Right atrium auricular region (tissue), 2 donors: ENCODE data around the gene CEP85. TPM values are rescaled to one million over a fixed set of nuclear protein-coding genes. Genes with fewer than 3 reads are reported as not detected.

Source experiments
- DNase-seq: peaks from one replicate; pipeline ENCODE4 v3.0.0-alpha.2; 2019; ENCODE audit warnings: low spot score
- H3K27ac ChIP-seq, 2 donors: fragments of 200-600 bp; sonication (generic); 1 replicate in 1 of 2; 2 replicates in 1 of 2; pipeline ENCODE4 v1.5.1; 2016 to 2019
- H3K27me3 ChIP-seq, 2 donors: fragments of 200-600 bp; sonication (generic); one replicate each; pipeline versions ENCODE4 v1.5.1 to v1.6.0; 2017 to 2019
- H3K36me3 ChIP-seq: fragments of 200-600 bp; sonication (generic); one replicate; pipeline ENCODE4 v1.5.1; 2016
- H3K4me1 ChIP-seq, 2 donors: fragments of 200-600 bp; sonication (generic); one replicate each; pipeline versions ENCODE4 v1.5.1 to v1.6.0; 2017 to 2019
- H3K4me3 ChIP-seq, 2 donors: fragments of 200-600 bp; sonication (generic); 1 replicate in 1 of 2; 2 replicates in 1 of 2; pipeline ENCODE4 v1.5.1; 2017 to 2019; ENCODE audit warnings: mild to moderate bottlenecking in 1 of 2, moderate library complexity in 1 of 2
- H3K9me3 ChIP-seq, 2 donors: fragments of 200-600 bp; sonication (generic); one replicate each; pipeline ENCODE4 v1.5.1; 2019
- total RNA-seq, 2 donors: library from RNA; depleted of rRNA; stranded (reverse); fragments of >200 nt; gene quantifications; one replicate each; pipeline ENCODE4 v1.1.0, GENCODE V29; 2016
- TF ChIP-seq, protein P1 (sequence below), 2 donors: fragments of 200-600 bp; sonication (generic); IDR thresholded peaks; one replicate each; pipeline ENCODE4 v1.5.1; 2019; ENCODE audit warnings: antibody characterized with exemption in 2 of 2

CEP85 gene
- total RNA-seq, 2 donors from 2014 or later: 31.2 to 104 TPM

DNA sequence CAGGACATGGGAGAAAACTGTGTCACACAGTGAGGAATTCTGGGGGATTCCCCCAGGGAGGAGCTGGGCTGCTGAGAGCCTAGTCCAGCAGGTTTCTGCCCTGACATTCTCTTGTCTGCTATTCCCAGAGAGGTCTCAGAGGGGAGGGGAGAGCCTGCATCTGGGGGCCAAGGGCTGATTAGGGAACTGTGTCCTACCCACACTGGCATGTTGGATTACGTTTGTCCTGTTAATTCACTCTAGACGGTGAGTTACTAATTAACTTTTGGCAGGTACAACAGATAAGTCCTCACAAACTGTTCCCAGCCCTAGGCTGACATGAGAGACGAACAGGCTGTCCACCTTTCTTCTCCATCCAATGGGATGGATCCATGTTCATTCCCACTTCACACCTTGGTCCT is 43.3 kb downstream of the CEP85 start:
- TF ChIP-seq, protein P1, sequence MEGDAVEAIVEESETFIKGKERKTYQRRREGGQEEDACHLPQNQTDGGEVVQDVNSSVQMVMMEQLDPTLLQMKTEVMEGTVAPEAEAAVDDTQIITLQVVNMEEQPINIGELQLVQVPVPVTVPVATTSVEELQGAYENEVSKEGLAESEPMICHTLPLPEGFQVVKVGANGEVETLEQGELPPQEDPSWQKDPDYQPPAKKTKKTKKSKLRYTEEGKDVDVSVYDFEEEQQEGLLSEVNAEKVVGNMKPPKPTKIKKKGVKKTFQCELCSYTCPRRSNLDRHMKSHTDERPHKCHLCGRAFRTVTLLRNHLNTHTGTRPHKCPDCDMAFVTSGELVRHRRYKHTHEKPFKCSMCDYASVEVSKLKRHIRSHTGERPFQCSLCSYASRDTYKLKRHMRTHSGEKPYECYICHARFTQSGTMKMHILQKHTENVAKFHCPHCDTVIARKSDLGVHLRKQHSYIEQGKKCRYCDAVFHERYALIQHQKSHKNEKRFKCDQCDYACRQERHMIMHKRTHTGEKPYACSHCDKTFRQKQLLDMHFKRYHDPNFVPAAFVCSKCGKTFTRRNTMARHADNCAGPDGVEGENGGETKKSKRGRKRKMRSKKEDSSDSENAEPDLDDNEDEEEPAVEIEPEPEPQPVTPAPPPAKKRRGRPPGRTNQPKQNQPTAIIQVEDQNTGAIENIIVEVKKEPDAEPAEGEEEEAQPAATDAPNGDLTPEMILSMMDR (IDR thresholded peaks at IDR 0.05): no peak
- H3K4me1 ChIP-seq: peaks cover 0 to 77% of the 10 kb centered on the region in 2 donors
- H3K27ac ChIP-seq: peak overlapping the region; percentile 93 to 97
- no peaks in the 10 kb centered on the region for H3K9me3 ChIP-seq
- H3K4me3 ChIP-seq: no peak overlapping the region
- H3K27me3 ChIP-seq: no peaks in the 10 kb centered on the region
- H3K36me3 ChIP-seq: peaks cover 24% of the 10 kb centered on the region
- DNase-seq: no peak

DNA sequence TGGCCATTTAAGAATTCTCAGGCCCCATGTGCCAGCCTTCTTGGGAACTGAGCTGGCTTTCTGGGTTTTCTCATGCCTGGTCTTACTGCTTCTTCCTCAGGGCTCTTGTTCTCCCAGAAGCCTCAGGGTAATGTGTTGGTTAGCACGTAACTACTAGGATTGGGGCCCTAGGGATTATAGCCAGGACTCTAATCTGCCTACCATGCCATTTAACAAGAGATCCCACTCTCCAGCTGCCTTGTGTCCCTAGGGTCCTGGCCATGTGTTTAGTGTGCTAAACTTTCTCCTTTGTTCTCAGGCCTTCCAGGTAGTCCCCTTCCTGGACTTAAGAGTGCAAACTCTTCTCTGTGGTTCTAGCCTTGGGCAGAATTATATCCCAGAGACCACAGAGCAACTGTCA is 43.7 kb downstream of the CEP85 start:
- DNase-seq: no peak
- peaks cover 0 to 82% of the 10 kb centered on the region in 2 donors for H3K4me1 ChIP-seq
- no peaks in the 10 kb centered on the region for H3K27me3 ChIP-seq
- no peaks in the 10 kb centered on the region for H3K9me3 ChIP-seq
- peaks cover 24% of the 10 kb centered on the region for H3K36me3 ChIP-seq
- TF ChIP-seq, protein P1 (IDR thresholded peaks at IDR 0.05): no peak
- H3K27ac ChIP-seq: peak overlapping the region; percentile 93 to 97
- no peak overlapping the region for H3K4me3 ChIP-seq

DNA sequence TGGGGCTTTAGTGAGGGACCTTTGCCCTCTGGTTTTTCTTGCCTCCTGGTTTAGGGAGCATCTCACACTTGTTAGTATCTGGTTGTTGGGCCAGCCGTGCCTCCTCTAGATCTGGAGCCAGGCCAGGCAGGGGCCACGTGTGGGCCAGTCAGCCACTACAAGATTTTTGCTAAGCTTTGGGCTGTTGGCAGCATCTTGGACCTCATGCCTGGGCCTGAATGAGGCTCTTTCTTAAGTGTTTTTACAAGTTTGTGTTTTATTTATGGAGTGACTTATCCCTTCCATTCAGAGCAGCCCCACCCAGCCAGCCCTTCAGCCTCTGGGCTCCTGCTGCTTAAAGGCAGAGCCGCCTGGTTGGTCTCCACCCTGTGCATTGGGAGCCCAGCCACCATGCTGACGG is 44.3 kb downstream of the CEP85 start:
- Histone ChIP-seq H3K36me3 (peaks cover 24% of the 10 kb centered on the region), H3K4me1 (peaks cover 0 to 87% of the 10 kb centered on the region in 2 donors), H3K27me3 (no peaks in the 10 kb centered on the region), H3K27ac (peak overlapping the region; percentile 93 to 97), H3K9me3 (no peaks in the 10 kb centered on the region), H3K4me3 (no peak overlapping the region)
- TF ChIP-seq, protein P1 (IDR thresholded peaks at IDR 0.05): no peak
- DNase-seq: peak; percentile 93

DNA sequence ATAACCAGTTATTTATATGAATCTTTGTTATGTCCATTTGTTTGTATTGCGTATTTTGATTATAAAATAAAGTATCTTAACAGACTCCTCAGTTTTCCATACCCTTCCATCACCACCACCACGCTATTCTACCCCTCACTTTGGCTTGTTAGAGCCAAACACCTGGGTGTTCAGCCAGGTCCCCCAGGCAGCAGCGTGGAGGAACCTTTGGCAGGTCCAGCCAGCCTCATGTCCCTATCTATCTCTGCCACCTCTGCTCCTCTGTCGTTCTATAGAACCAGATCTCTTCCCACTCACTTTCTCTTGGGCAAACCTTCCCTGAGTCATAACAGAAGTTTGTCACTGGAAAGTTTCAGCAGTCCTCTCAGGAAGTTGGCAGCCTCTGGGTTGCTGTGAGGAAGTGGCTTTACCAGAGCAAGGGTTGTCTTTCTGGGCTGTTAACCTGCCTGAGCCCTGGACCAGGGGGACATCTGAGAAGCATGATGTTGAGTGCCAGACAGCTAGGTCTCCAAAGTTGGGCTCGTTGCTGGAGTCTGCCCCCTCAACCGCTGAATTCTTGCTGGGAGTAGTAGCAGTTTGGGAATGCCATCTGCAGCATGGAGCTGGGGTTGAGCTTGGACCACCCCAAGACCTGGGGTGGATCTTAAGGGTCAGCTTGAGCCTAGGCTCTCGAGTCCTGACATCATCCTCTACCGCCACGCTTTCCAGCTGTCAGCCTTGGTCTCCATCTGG is 44.9 kb downstream of the CEP85 start:
- Histone ChIP-seq H3K9me3 (no peaks in the 10 kb centered on the region), H3K4me3 (peak overlapping the region; percentile 73 to 86), H3K4me1 (peaks cover 0 to 92% of the 10 kb centered on the region in 2 donors), H3K27me3 (no peaks in the 10 kb centered on the region), H3K27ac (peak overlapping the region; percentile 93 to 97), H3K36me3 (peaks cover 24% of the 10 kb centered on the region)
- DNase-seq: peak; percentile 83
- TF ChIP-seq, protein P1 (IDR thresholded peaks at IDR 0.05): no peak

DNA sequence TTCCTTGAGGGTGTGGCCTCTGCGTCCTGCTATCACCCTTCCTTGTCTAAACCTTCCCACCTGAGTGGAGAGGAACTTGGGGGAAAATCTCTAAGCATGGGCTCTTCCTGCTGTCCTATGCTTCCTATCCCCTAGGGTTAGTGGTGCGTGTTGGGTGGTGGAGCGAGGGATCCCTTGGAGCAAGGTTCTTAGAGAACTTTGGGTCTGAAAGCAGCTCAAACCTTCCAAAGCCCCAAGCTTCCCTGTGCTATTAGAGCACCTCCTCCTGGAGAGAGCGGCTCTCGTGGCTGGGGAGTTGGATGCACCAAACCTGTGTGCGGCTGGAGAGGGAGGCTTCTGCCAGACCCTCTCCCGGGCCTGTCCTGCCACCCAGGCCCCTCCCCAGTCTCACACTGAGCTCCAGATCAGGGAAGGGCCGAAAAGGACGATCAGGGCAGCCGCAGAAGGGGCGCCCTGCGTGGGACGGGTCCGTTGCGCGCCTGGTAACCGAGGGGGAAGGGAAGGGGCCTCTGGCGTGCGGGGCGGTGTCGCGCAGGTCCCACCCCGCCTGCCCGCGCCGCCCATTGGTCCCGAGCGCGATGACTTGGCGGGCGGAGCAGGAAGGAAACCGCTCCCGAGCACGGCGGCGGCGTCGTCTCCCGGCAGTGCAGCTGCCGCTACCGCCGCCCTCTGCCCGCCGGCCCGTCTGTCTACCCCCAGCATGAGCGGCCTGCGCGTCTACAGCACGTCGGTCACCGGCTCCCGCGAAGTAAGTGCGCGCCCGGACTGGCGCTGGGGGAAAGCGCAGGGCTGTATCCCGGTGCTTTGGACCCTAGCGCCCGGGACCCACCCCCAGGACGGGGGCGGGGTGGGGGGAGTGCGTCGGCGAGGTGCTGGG is 45.7 kb downstream of the CEP85 start, which contains the start of gene SH3BGRL3:
Gene SH3BGRL3, plus strand, starts transcription at position 631 of the 877 bp plus-strand sequence. Its CDS starts 70 bp downstream, at position 701.
- Histone ChIP-seq H3K27me3 (no peaks in the 10 kb centered on the region), H3K36me3 (peaks cover 22% of the 10 kb centered on the region), H3K4me3 (peak within 1 kb of the TSS; percentile 73 to 86), H3K27ac (peak within 1 kb of the TSS; percentile 93 to 97), H3K9me3 (no peaks in the 10 kb centered on the region), H3K4me1 (peaks cover 0 to 95% of the 10 kb centered on the region in 2 donors)
- DNase-seq: peak; percentile 90
- TF ChIP-seq, protein P1 (IDR thresholded peaks at IDR 0.05): peak in 1 of 2 donors; percentile 63
